SK-N-SH (cell line): ENCODE data around the gene TDG. TPM values are rescaled to one million over a fixed set of nuclear protein-coding genes. Genes with fewer than 3 reads are reported as not detected.

Experiments
- CTCF ChIA-PET: fragments of 300-600, 350-600 bp; formaldehyde crosslinking; extraction: SDS; loops from one replicate; lab custom pipeline; 2021; lab: Yijun Ruan, JAX
- POLR2A ChIA-PET: fragments of 350-600 bp; sonication (Branson Sonifier 250); formaldehyde crosslinking; extraction: SDS; loops from one replicate; lab custom pipeline; 2020; ENCODE audit warnings: antibody characterized with exemption, inconsistent platforms; lab: Yijun Ruan, JAX
- DNase-seq: peaks from one replicate; pipeline ENCODE4 v3.0.0; 2012
- H2AFZ ChIP-seq: fragments of 200-600 bp; sonication (generic); 2 replicates; pipeline ENCODE4 v1.8.1; 2016; ENCODE audit warnings: antibody characterized with exemption, mild to moderate bottlenecking, low read depth
- H3F3A ChIP-seq: fragments of 200-600 bp; sonication (generic); replicated peaks from 2 replicates; pipeline ENCODE3; 2016; ENCODE audit warnings: antibody characterized with exemption, mild to moderate bottlenecking; ENCODE audit not compliant: insufficient read depth
- H3K27ac ChIP-seq, 2 experiments: fragments of 200-500 bp in 1 of 2; fragments of 200-600 bp in 1 of 2; sonication (Bioruptor generic) in 1 of 2; sonication (generic), shearing (Covaris generic) in 1 of 2; 2 replicates each; pipeline versions ENCODE4 v1.5.1 to v1.6.1; 2014 to 2016; ENCODE audit warnings: low read depth in 2 of 2, inconsistent platforms in 1 of 2, low read length in 1 of 2, mild to moderate bottlenecking in 1 of 2, mixed read lengths in 1 of 2
- H3K27me3 ChIP-seq: fragments of 200-600 bp; sonication (generic), shearing (Covaris generic); 2 replicates; pipeline ENCODE4 v1.6.1; 2016; ENCODE audit warnings: mixed run types; ENCODE audit not compliant: insufficient read depth
- H3K36me3 ChIP-seq, 2 experiments: fragments of 200-500 bp in 1 of 2; fragments of 200-600 bp in 1 of 2; sonication (Bioruptor generic) in 1 of 2; sonication (generic) in 1 of 2; replicated peaks in 1 of 2; 2 replicates each; pipeline versions ENCODE3 to v1.5.1; 2014 to 2016; ENCODE audit warnings: low read length in 1 of 2, mild to moderate bottlenecking in 1 of 2; ENCODE audit not compliant: insufficient read depth in 2 of 2, control insufficient read depth in 1 of 2
- H3K4me1 ChIP-seq, 2 experiments: fragments of 200-500 bp in 1 of 2; fragments of 200-600 bp in 1 of 2; sonication (Bioruptor generic) in 1 of 2; sonication (generic), shearing (Covaris generic) in 1 of 2; 2 replicates each; pipeline versions ENCODE4 v1.5.1 to v1.6.1; 2014 to 2016; ENCODE audit warnings: low read depth in 1 of 2, low read length in 1 of 2, mixed run types in 1 of 2; ENCODE audit not compliant: insufficient read depth in 2 of 2, control insufficient read depth in 1 of 2
- H3K4me2 ChIP-seq: fragments of 200-600 bp; sonication (generic), shearing (Covaris generic); 2 replicates; pipeline ENCODE4 v1.6.1; 2017; ENCODE audit warnings: mixed run types
- H3K4me3 ChIP-seq, 2 experiments: fragments of 200-500 bp in 1 of 2; fragments of 200-600 bp in 1 of 2; sonication (Bioruptor generic) in 1 of 2; sonication (generic), shearing (Covaris generic) in 1 of 2; 2 replicates each; pipeline versions ENCODE4 v1.5.1 to v1.8.1; 2014 to 2016; ENCODE audit warnings: low read depth in 2 of 2, inconsistent platforms in 1 of 2, low read length in 1 of 2, mild to moderate bottlenecking in 1 of 2, mixed read lengths in 1 of 2, moderate library complexity in 1 of 2
- H3K79me2 ChIP-seq: fragments of 200-600 bp; sonication (generic); 2 replicates; pipeline ENCODE4 v1.8.1; 2017; ENCODE audit warnings: mild to moderate bottlenecking; ENCODE audit not compliant: insufficient read depth
- H3K9ac ChIP-seq: fragments of 200-600 bp; sonication (generic); 2 replicates; pipeline ENCODE4 v1.6.1; 2017; ENCODE audit warnings: mixed run types
- H3K9me2 ChIP-seq: fragments of 200-600 bp; sonication (generic); 2 replicates; pipeline ENCODE4 v1.6.1; 2017; ENCODE audit warnings: mixed run types
- H3K9me3 ChIP-seq: fragments of 200-600 bp; sonication (generic); 2 replicates; pipeline ENCODE4 v1.6.1; 2017; ENCODE audit warnings: mixed run types, mild to moderate bottlenecking, moderate library complexity
- H4K20me1 ChIP-seq: fragments of 200-600 bp; sonication (generic); 2 replicates; pipeline ENCODE4 v1.6.1; 2017; ENCODE audit warnings: mild to moderate bottlenecking, mixed run types; ENCODE audit not compliant: insufficient read depth
- EZH2phosphoT487 ChIP-seq: fragments of 200-600 bp; sonication (generic); IDR thresholded peaks from 2 replicates; pipeline ENCODE4 v1.6.1; 2017; ENCODE audit warnings: low read depth, mixed run types, mild to moderate bottlenecking, antibody characterized with exemption, moderate library complexity, borderline replicate concordance
- FOXJ3 ChIP-seq: sonication (generic); formaldehyde crosslinking; IDR thresholded peaks from 2 replicates; pipeline ENCODE4 v1.5.1; 2020; ENCODE audit warnings: mild to moderate bottlenecking, missing genetic modification reagents
- FOXM1 ChIP-seq: IDR thresholded peaks from 2 replicates; pipeline ENCODE4 v1.4.0; 2012; ENCODE audit warnings: low read depth, mild to moderate bottlenecking
- GABPA ChIP-seq: IDR thresholded peaks from 2 replicates; pipeline ENCODE4 v1.4.0; 2012; ENCODE audit warnings: low read depth, mild to moderate bottlenecking
- GATA2 ChIP-seq: sonication (generic); formaldehyde crosslinking; IDR thresholded peaks from 2 replicates; pipeline ENCODE4 v1.5.0; 2020; ENCODE audit warnings: mild to moderate bottlenecking, missing genetic modification reagents
- JUND ChIP-seq: IDR thresholded peaks from 2 replicates; pipeline ENCODE4 v1.4.0; 2012
- MEF2A ChIP-seq: IDR thresholded peaks from 2 replicates; pipeline ENCODE4 v1.4.0; 2012; ENCODE audit warnings: low read depth, borderline replicate concordance
- MXI1 ChIP-seq: IDR thresholded peaks from 2 replicates; pipeline ENCODE4 v1.6.1; 2012; ENCODE audit warnings: mild to moderate bottlenecking, low read depth, low read length, improper control_type of control experiment
- NRF1 ChIP-seq: IDR thresholded peaks from 2 replicates; pipeline ENCODE4 v1.6.1; 2012; ENCODE audit warnings: low read depth, mild to moderate bottlenecking, low read length
- POLR2AphosphoS5 ChIP-seq: IDR thresholded peaks from 2 replicates; pipeline ENCODE4 v1.6.1; 2012; ENCODE audit warnings: low read depth, low read length
- RAD21 ChIP-seq: IDR thresholded peaks from 2 replicates; pipeline ENCODE4 v1.6.1; 2012; ENCODE audit warnings: mild to moderate bottlenecking, low read length
- RCOR1 ChIP-seq: fragments of 150-350 bp; IDR thresholded peaks from 2 replicates; pipeline ENCODE4 v1.6.1; 2017; ENCODE audit warnings: antibody characterized with exemption, low read length
- RFX5 ChIP-seq: IDR thresholded peaks from 2 replicates; pipeline ENCODE4 v1.6.1; 2012; ENCODE audit warnings: mild to moderate bottlenecking, improper control_type of control experiment, low read length
- RXRA ChIP-seq: IDR thresholded peaks from 2 replicates; pipeline ENCODE4 v1.4.0; 2012; ENCODE audit warnings: low read depth, mild to moderate bottlenecking, borderline replicate concordance
- SIN3A ChIP-seq: IDR thresholded peaks from 2 replicates; pipeline ENCODE4 v1.6.1; 2012; ENCODE audit warnings: low read depth, mild to moderate bottlenecking, low read length, moderate library complexity, borderline replicate concordance
- TAF1 ChIP-seq: IDR thresholded peaks from 2 replicates; pipeline ENCODE4 v1.6.1; 2012; ENCODE audit warnings: low read depth, mild to moderate bottlenecking, low read length, moderate library complexity, borderline replicate concordance
- YY1 ChIP-seq: IDR thresholded peaks from 2 replicates; pipeline ENCODE4 v1.4.0; 2012; ENCODE audit warnings: low read depth, mild to moderate bottlenecking
- WGBS: methylation state at CpG from one replicate; pipeline ENCODE4 v1.1.6; 2017; ENCODE audit warnings: low lambda C conversion rate; 5-methylcytosine and 5-hydroxymethylcytosine counted together
- polyA plus RNA-seq, 3 experiments: library from polyadenylated mRNA; depleted of rRNA; stranded (reverse); fragments of >200 nt; gene quantifications; 2 replicates each; pipeline ENCODE4 v1.2.3, GENCODE V29; 2012
- TF ChIP-seq, protein P1 (sequence below): IDR thresholded peaks from 2 replicates; pipeline ENCODE4 v1.4.0; 2012; ENCODE audit warnings: low read depth, borderline replicate concordance
- TF ChIP-seq, protein P2 (sequence below): fragments of 200-600 bp; sonication (generic); IDR thresholded peaks from 2 replicates; pipeline ENCODE4 v1.6.1; 2017; ENCODE audit warnings: antibody characterized with exemption, mild to moderate bottlenecking, moderate library complexity

The TDG gene
- polyA plus RNA-seq, 1 of the 3 experiments (the other 2 are of a cell fraction): 11.3 TPM

DNA sequence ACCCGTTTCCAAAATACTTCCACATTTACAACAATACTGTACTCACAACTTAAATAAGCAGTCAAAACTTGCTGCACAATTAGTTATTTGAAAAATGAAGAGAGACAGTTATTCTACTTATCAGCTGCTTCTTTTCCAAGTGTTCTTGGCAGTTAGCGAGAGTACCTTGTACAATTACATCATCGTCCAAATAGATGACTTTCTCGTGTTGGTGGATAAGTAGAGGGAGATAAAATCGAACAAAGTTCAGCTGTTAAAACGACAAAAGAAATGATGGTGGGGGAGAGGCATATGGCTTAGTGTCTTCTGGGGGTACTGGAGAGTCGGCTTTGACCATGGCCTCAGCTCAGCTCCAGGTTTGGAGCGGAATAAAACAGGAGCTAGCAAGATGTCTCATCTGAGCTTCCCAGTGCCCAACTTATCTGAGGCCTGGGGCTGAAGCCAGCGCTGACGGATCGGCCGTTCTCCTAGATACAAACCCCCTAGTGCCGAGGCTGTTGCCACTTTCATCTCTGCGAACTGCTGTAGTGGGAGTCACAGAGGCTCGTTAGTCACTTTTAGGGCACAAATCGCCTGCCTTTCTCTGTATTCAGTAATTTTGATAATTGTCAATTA is 31.7 kb downstream of the TDG start:
- ChIA-PET CTCF (interaction anchor here (0.6 kb wide), 1 partner anchor 62 kb away, joined by 3 read pairs; no protein-coding TSS in a partner anchor), POLR2A (no interaction called here)
- no peaks in the 10 kb centered on the region for H3K4me1 ChIP-seq
- WGBS: 84% methylated on average over 15 of the region's 16 CpGs
- no peaks in the 10 kb centered on the region for H3K27me3 ChIP-seq
- H3K9me3 ChIP-seq: no peaks in the 10 kb centered on the region
- H3K9ac ChIP-seq: no peak overlapping the region
- H3K4me2 ChIP-seq: no peak overlapping the region
- no peaks in the 10 kb centered on the region for H3K9me2 ChIP-seq
- no peaks in the 10 kb centered on the region for H3K36me3 ChIP-seq
- no peak for TF ChIP-seq YY1
- no peak for TF ChIP-seq RFX5
- TF ChIP-seq FOXM1: no peak
- TF ChIP-seq TAF1: no peak
- TF ChIP-seq, protein P1, sequence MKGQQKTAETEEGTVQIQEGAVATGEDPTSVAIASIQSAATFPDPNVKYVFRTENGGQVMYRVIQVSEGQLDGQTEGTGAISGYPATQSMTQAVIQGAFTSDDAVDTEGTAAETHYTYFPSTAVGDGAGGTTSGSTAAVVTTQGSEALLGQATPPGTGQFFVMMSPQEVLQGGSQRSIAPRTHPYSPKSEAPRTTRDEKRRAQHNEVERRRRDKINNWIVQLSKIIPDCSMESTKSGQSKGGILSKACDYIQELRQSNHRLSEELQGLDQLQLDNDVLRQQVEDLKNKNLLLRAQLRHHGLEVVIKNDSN: no peak
- H3K27ac ChIP-seq: no peak overlapping the region
- H4K20me1 ChIP-seq: no peaks in the 10 kb centered on the region
- H3K4me3 ChIP-seq: no peak overlapping the region
- no peak overlapping the region for H2AFZ ChIP-seq
- DNase-seq: no peak
- no peaks in the 10 kb centered on the region for H3F3A ChIP-seq
- no peaks in the 10 kb centered on the region for H3K79me2 ChIP-seq

DNA sequence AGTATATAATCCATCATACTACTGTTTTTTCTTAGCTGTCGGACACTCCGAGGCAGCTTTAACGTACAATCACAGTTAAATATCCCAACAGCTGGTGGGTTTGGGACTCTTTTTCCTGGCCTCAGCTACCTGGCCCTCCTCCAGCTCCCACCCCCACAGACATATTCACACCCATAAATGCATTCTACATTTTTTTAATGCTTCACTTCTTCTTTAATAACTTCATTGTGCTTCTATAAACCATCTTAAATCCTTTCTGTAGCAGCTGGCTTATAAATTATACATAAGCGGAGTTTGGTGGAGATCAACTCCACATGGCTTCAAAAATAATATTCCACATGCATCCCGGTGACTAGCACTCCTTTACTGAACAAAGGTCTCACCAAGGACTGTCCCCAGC is 33.3 kb downstream of the TDG start:
- H3K4me2 ChIP-seq: no peak overlapping the region
- no peaks in the 10 kb centered on the region for H3K9me3 ChIP-seq
- no peaks in the 10 kb centered on the region for H3K79me2 ChIP-seq
- no peak overlapping the region for H2AFZ ChIP-seq
- no peak overlapping the region for H3K9ac ChIP-seq
- H3K4me1 ChIP-seq: no peaks in the 10 kb centered on the region
- H3F3A ChIP-seq: no peaks in the 10 kb centered on the region
- CTCF ChIA-PET: interaction anchor here (1.1 to 1.2 kb wide), 2 partner anchors 8 to 110 kb away, joined by 3 read pairs; no protein-coding TSS in a partner anchor
- no peak for DNase-seq
- 76% methylated on average over 5 of the region's 5 CpGs for WGBS
- H3K9me2 ChIP-seq: no peaks in the 10 kb centered on the region
- H3K36me3 ChIP-seq: no peaks in the 10 kb centered on the region
- no peak overlapping the region for H3K27ac ChIP-seq
- no peak overlapping the region for H3K4me3 ChIP-seq
- POLR2A ChIA-PET: no interaction called here
- TF ChIP-seq NRF1 (no peak), SIN3A (no peak), FOXM1 (no peak), RFX5 (no peak), EZH2phosphoT487 (no peak), JUND (no peak), GATA2 (CRISPR knock-in tag) (no peak), MXI1 (no peak), YY1 (no peak), GABPA (no peak), FOXJ3 (CRISPR knock-in tag) (no peak), POLR2AphosphoS5 (no peak), TAF1 (no peak), RXRA (no peak), RCOR1 (no peak), MEF2A (no peak), RAD21 (no peak)
- TF ChIP-seq, protein P2, sequence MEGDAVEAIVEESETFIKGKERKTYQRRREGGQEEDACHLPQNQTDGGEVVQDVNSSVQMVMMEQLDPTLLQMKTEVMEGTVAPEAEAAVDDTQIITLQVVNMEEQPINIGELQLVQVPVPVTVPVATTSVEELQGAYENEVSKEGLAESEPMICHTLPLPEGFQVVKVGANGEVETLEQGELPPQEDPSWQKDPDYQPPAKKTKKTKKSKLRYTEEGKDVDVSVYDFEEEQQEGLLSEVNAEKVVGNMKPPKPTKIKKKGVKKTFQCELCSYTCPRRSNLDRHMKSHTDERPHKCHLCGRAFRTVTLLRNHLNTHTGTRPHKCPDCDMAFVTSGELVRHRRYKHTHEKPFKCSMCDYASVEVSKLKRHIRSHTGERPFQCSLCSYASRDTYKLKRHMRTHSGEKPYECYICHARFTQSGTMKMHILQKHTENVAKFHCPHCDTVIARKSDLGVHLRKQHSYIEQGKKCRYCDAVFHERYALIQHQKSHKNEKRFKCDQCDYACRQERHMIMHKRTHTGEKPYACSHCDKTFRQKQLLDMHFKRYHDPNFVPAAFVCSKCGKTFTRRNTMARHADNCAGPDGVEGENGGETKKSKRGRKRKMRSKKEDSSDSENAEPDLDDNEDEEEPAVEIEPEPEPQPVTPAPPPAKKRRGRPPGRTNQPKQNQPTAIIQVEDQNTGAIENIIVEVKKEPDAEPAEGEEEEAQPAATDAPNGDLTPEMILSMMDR: no peak
- TF ChIP-seq, all 33 proteins: peak for 0
- no peaks in the 10 kb centered on the region for H3K27me3 ChIP-seq
- no peaks in the 10 kb centered on the region for H4K20me1 ChIP-seq
